Measurements from ENCODE around the gene TRIM34. TPM values are rescaled to one million over a fixed set of nuclear protein-coding genes. Genes with fewer than 3 reads are reported as not detected.

TRIM34 gene
- total and polyA plus RNA-seq, 2 donors (not counting 1 experiment from before 2014, with no cell fraction given), result 21.9 to 29.1 TPM

GRCh38 chr11:5592615-5593014 lies 32.2 kb upstream of the TRIM34 start:
- CTCF ChIA-PET, result interaction anchor here (1.2 kb wide), 1 partner anchor 215 kb away, joined by 4 read pairs; no protein-coding TSS in a partner anchor
- no peak for ATAC-seq (ENCODE audit: low read depth)

GRCh38 chr11:5593146-5593545 lies 31.7 kb upstream of the TRIM34 start:
- no peak overlapping the region for H3K4me3 ChIP-seq (ENCODE audit: control extremely low read depth in 1 of 5, extremely low read depth in 1 of 5, insufficient read depth in 1 of 5, low read depth in 2 of 5, low read length in 4 of 5)
- no peaks in the 10 kb centered on the region for H3K79me2 ChIP-seq (ENCODE audit: control insufficient read depth, insufficient read depth, low read length)
- H3K36me3 ChIP-seq (replicated peaks in 1 of 2; ENCODE audit: control extremely low read depth in 1 of 2, control insufficient read depth in 1 of 2, extremely low read depth in 1 of 2, insufficient read depth in 2 of 2, low read length in 1 of 2), result no peaks in the 10 kb centered on the region
- Mint-ChIP-seq H3K9me3 (ENCODE audit: insufficient read depth) (no peaks in the 10 kb centered on the region), H3K27me3 (peaks cover 3% of the 10 kb centered on the region), H3K4me1 (peaks cover 13% of the 10 kb centered on the region), H3K4me3 (no peak overlapping the region), H3K27ac (no peak overlapping the region)
- H3K9me3 ChIP-seq (ENCODE audit: control extremely low read depth in 1 of 3, control insufficient read depth in 2 of 3, insufficient read depth in 1 of 3, low read length in 2 of 3), result no peaks in the 10 kb centered on the region
- no peak for ATAC-seq (ENCODE audit: low read depth)
- TF ChIP-seq EZH2 (IDR thresholded peaks at IDR 0.05; ENCODE audit: borderline replicate concordance, insufficient read depth, low read depth, low read length, poor library complexity, severe bottlenecking) (no peak), CTCF (IDR thresholded peaks at IDR 0.05) (no peak)
- H3K27me3 ChIP-seq (replicated peaks in 1 of 4; ENCODE audit: control extremely low read depth in 1 of 4, control insufficient read depth in 3 of 4, insufficient read depth in 4 of 4, low read length in 3 of 4), result peaks cover 0 to 3% (median 0%) of the 10 kb centered on the region in 4 experiments
- H3K4me1 ChIP-seq (ENCODE audit: control insufficient read depth in 2 of 2, insufficient read depth in 2 of 2, low read length in 2 of 2), result peaks cover 9 to 11% of the 10 kb centered on the region in 2 donors
- H2AFZ ChIP-seq (ENCODE audit: insufficient read depth, low read depth, low read length, poor library complexity, severe bottlenecking), result no peak overlapping the region
- no peak overlapping the region for H3K9ac ChIP-seq (ENCODE audit: low read length)
- intact Hi-C loops (cut with micrococcal nuclease), result no loop called here
- no peaks in the 10 kb centered on the region for H4K20me1 ChIP-seq (ENCODE audit: control insufficient read depth, insufficient read depth, low read length, poor library complexity, severe bottlenecking)
- no peak overlapping the region for H3K27ac ChIP-seq (ENCODE audit: low read length in 2 of 2)
- ChIA-PET CTCF (no interaction called here), POLR2A (no interaction called here)
- no peak for DNase-seq
- no peak overlapping the region for H3K4me2 ChIP-seq (replicated peaks; ENCODE audit: low read depth, low read length, poor library complexity, severe bottlenecking)
- WGBS (ENCODE audit: insufficient coverage), result no CpG with 5 or more reads among the region's 1 CpG

More at GRCh38 chr11:5592615-5593014, 32.2 kb upstream of the TRIM34 start:
- Histone ChIP-seq H3K27ac (ENCODE audit: low read length in 2 of 2) (no peak overlapping the region), H3K9me3 (ENCODE audit: control extremely low read depth in 1 of 3, control insufficient read depth in 2 of 3, insufficient read depth in 1 of 3, low read length in 2 of 3) (no peaks in the 10 kb centered on the region), H3K4me3 (ENCODE audit: control extremely low read depth in 1 of 5, extremely low read depth in 1 of 5, insufficient read depth in 1 of 5, low read depth in 2 of 5, low read length in 4 of 5) (no peak overlapping the region), H3K79me2 (ENCODE audit: control insufficient read depth, insufficient read depth, low read length) (no peaks in the 10 kb centered on the region), H3K9ac (ENCODE audit: low read length) (no peak overlapping the region), H3K4me2 (replicated peaks; ENCODE audit: low read depth, low read length, poor library complexity, severe bottlenecking) (no peak overlapping the region), H3K36me3 (replicated peaks in 1 of 2; ENCODE audit: control extremely low read depth in 1 of 2, control insufficient read depth in 1 of 2, extremely low read depth in 1 of 2, insufficient read depth in 2 of 2, low read length in 1 of 2) (no peaks in the 10 kb centered on the region), H2AFZ (ENCODE audit: insufficient read depth, low read depth, low read length, poor library complexity, severe bottlenecking) (no peak overlapping the region), H3K27me3 (replicated peaks in 1 of 4; ENCODE audit: control extremely low read depth in 1 of 4, control insufficient read depth in 3 of 4, insufficient read depth in 4 of 4, low read length in 3 of 4) (peaks cover 0 to 3% (median 0%) of the 10 kb centered on the region in 4 experiments), H4K20me1 (ENCODE audit: control insufficient read depth, insufficient read depth, low read length, poor library complexity, severe bottlenecking) (no peaks in the 10 kb centered on the region), H3K4me1 (ENCODE audit: control insufficient read depth in 2 of 2, insufficient read depth in 2 of 2, low read length in 2 of 2) (peaks cover 9 to 11% of the 10 kb centered on the region in 2 donors)
- DNase-seq, result no peak
- no peak for TF ChIP-seq CTCF (IDR thresholded peaks at IDR 0.05)
- TF ChIP-seq EZH2 (IDR thresholded peaks at IDR 0.05; ENCODE audit: borderline replicate concordance, insufficient read depth, low read depth, low read length, poor library complexity, severe bottlenecking), result no peak
- peaks cover 12% of the 10 kb centered on the region for H3K4me1 Mint-ChIP-seq
- H3K27ac Mint-ChIP-seq, result no peak overlapping the region
- POLR2A ChIA-PET, result no interaction called here
- intact Hi-C loops (cut with micrococcal nuclease), result no loop called here
- H3K9me3 Mint-ChIP-seq (ENCODE audit: insufficient read depth), result no peaks in the 10 kb centered on the region
- WGBS (ENCODE audit: insufficient coverage), result 100% methylated on average over 1 of the region's 5 CpGs
- peaks cover 3% of the 10 kb centered on the region for H3K27me3 Mint-ChIP-seq
- H3K4me3 Mint-ChIP-seq, result no peak overlapping the region
